Measurements from ENCODE around the gene FN1.

Gene FN1

DNA sequence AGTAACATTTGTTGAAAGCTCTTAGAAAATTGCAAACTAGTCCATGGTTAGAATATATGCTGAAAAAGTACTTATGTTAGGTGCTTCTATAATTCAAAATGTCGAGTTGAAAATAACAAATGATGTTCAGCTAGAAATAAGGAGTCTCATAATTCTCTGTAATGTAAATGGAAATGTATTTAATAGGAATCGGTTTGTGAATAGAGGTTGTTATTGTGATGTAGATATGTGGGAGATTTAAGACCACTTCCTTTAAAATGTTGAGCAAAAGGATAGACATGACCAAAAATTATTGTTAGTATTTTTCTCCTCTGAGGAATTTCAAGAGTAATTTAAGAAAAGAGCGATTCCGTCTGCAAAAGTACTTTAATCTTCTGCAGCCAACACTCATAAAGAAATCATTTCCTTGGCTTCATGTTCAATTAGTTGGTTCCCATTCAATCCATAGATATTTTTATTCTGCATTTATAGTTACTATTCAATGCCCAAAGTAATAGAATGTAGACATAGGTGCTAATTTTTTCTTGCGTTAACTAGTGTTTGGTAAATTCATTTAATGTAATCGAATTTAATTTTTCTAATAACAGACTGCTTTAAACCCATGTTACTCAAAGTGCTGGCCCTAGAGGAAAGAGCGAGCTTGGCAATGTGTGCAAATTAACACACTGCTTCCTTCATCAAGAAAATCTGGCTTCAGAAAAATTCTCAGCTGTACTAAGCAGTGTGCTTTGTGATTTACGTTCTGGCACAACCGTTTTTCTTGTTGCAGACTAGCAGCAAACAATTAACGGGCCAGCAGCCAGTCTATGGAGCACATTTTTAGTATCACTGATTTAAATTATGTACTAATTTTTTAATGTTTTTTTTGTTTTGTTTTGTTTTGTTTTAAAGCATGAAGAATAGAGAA lies 32.2 kb downstream of the FN1 start:
- no peak overlapping the region for H3K27ac ChIP-seq
- TF ChIP-seq, protein P1, sequence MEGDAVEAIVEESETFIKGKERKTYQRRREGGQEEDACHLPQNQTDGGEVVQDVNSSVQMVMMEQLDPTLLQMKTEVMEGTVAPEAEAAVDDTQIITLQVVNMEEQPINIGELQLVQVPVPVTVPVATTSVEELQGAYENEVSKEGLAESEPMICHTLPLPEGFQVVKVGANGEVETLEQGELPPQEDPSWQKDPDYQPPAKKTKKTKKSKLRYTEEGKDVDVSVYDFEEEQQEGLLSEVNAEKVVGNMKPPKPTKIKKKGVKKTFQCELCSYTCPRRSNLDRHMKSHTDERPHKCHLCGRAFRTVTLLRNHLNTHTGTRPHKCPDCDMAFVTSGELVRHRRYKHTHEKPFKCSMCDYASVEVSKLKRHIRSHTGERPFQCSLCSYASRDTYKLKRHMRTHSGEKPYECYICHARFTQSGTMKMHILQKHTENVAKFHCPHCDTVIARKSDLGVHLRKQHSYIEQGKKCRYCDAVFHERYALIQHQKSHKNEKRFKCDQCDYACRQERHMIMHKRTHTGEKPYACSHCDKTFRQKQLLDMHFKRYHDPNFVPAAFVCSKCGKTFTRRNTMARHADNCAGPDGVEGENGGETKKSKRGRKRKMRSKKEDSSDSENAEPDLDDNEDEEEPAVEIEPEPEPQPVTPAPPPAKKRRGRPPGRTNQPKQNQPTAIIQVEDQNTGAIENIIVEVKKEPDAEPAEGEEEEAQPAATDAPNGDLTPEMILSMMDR (conservative IDR thresholded peaks at IDR 0.05): no peak
- TF ChIP-seq ZFX (IDR thresholded peaks at IDR 0.05): no peak

DNA sequence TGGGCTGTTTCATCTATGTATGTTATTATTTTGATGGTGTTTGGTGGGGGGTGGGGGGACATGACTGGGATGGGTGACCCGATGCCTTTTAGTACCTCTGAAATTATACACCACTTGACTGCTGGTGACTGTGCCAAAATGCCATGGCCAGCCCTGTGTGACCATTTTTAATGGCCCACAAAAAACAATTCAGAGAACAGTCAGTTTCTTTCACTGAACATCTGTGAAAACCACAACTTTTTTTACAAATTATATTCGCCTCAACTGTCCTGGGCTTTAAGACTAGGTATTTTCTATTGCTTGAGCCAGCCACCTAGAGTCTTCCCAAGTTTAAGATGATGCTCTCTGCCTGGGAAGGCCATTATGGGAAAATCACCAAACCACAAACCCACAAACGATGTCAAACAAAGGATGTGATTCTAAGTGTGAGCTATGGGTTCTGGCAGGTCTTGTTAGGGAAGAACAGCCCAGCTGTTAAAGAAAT lies 33.9 kb downstream of the FN1 start:
- TF ChIP-seq ZFX (IDR thresholded peaks at IDR 0.05): no peak
- TF ChIP-seq, protein P1 (conservative IDR thresholded peaks at IDR 0.05): no peak
- H3K27ac ChIP-seq: no peak overlapping the region

DNA sequence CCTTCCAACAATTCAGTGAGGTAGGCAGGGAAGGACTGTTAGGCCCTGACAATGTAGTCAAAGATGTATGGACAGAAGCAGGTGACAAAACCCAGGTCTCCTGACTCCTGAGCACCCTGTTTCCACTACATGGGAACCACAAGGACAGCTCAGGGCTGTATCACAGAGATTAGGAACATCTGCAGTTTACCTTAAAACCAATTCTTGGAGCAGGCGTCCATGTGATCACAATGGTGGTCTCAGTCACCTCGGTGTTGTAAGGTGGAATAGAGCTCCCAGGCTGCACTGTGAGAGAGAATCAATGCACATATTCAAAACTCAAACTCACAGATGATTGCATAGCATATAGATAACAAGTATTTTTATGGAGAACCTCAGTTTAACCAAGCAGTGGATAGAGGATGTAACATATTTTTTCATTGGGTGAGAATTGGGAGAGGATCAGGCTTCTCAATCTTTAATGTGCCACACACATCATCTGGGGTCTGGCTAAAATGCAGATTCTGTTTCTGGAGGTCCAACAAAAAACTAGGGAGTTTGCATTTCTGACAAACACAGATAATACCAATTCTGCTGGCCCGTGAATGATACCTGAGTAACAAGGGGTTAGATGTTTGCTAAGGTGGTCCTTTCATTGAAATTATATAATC lies 36.7 kb downstream of the FN1 start:
- TF ChIP-seq ZFX (IDR thresholded peaks at IDR 0.05): no peak
- TF ChIP-seq, protein P1 (conservative IDR thresholded peaks at IDR 0.05): no peak
- no peak overlapping the region for H3K27ac ChIP-seq

DNA sequence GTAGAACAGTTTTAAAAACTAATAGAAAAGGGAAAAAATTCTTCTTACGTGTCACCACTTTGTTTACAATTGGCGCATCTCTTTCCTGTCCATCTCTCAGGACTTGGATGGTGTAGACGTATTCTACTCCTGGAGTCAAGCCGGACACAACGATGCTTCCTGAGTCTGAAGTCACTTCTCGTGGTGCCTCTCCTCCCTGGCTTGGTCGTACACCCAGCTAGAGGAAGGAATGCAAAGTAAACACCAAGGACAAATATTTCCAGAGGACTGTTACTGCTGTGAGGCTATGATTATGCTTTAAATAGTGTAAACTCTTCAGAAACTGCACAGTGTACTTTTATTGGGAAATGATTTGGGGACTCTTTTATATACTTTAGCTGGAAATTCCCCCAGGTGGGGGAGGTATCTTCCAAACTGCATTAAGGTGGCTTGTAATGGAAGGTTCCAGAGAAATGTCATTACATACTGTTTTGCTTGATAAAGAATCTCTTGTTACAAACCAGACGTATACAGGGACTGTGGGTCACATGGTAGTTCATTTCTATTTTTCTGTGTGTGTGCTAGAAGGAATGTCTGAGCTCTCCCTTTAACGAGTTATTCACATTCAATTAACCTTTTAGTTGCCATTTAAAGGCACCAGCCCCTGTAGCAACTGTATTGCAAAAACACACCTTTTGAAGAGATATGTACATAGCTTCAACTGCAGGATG lies 38.1 kb downstream of the FN1 start:
- TF ChIP-seq, protein P1 (conservative IDR thresholded peaks at IDR 0.05): no peak
- TF ChIP-seq ZFX (IDR thresholded peaks at IDR 0.05): no peak
- H3K27ac ChIP-seq: no peak overlapping the region

DNA sequence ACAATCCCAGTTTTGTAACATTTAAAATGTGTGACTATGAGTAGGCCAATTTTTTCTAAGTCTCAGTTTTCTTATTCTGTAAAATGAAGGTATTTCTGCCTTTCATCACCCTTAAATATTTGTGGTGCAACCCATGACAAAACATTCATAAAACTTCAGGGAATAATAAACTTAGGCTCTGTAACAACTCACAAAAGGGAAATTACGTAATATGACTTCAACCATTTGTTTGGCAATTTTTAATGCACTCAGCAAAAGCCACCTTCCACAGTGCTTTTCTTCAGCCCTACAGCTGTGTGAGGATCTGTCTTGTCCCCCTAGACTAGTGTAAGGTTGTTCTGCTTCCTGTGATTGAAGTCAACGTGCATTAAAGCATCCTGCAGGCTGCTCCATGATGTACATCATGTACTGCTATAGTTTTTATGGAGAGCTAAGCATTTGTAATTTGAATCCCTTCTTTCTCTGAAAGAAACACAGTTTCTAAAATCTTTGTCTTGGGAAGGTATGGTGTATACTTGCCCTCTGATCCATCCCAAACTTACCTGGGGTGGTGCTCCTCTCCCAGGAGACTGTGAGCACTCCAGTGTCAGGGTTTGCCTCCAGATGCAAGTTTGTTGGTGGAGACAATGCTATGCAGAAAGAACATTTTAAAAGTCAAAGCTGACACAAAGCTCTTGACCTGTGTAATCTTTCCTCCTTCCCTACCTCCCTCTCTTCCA lies 39.1 kb downstream of the FN1 start:
- TF ChIP-seq, protein P1 (conservative IDR thresholded peaks at IDR 0.05): no peak
- no peak for TF ChIP-seq ZFX (IDR thresholded peaks at IDR 0.05)
- H3K27ac ChIP-seq: no peak overlapping the region

DNA sequence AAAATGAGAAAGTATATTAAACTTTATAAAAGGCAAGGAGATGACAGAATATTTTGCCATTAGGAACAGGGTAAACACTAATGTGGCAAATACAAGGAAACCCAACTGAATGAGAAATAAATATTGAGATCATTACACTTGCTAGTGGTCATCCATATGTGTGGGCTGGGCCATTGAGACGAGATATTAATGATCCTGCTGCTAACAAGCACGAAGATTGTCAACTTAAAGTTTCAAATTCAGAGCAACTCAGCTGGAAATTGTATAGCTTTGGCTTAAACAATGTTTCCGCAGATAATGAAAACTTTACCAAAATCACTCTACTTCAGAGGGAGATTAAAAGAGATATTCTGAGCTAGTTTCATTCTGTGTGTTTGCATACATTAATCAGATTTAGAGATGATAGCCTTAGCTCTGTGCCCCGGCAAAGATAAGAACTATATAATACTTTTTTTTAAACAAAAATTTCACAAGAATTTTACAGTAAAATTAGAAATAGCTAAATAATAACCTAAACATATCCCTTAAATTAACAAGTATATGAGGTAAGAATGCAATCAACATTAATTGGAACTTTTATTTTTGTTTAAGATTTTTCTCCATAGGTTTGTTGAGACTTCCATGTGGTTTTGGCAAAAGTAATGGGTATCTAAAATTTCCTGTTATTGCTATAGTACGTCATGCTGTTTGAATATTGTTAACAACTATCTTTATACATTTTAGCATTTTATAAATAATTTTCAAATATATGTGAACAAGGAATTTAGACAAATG lies 40.0 kb downstream of the FN1 start:
- H3K27ac ChIP-seq: no peak overlapping the region
- no peak for TF ChIP-seq ZFX (IDR thresholded peaks at IDR 0.05)
- TF ChIP-seq, protein P1 (conservative IDR thresholded peaks at IDR 0.05): no peak

Measured in C4-2B (cell line).